HG02588 (cell line): ENCODE measurements around the gene DIAPH3.

Experiments
- ATAC-seq: cut with Tn5 transposase; IDR thresholded peaks from one replicate; pipeline ENCODE4 v1.9.1; 2021; ENCODE audit warnings: mild to moderate bottlenecking, moderate library complexity; ENCODE audit not compliant: unreplicated experiment

The DIAPH3 gene

GRCh38 chr13:60028021-60028420 lies 135.7 kb downstream of the DIAPH3 start:
- no peak for ATAC-seq

DNA sequence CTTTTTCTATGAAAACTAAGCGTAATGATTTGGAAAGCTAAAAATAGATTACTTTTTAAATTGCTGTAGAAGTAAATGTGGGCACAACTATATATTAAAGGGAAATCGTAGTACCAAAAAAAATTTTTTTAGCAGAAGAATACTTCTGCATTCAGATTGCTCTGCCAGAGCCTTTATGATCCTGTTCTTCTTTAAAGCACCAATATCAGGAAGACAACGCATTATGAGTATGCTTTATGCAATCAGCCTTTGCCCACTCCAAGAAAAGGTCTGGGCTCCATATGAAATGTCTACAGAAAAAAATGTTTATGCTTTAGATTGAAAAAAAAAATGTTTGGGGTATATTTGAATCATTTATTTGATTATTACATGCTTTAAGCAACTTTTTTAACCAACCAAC lies 137.4 kb downstream of the DIAPH3 start:
- ATAC-seq: no peak

- ATAC-seq: no peak
These were observed 143.4 kb downstream of the DIAPH3 start for GRCh38 chr13:60020288-60020687.

GRCh38 chr13:60019119-60019993 lies 144.4 kb downstream of the DIAPH3 start:
- peak; percentile 83 for ATAC-seq

DNA sequence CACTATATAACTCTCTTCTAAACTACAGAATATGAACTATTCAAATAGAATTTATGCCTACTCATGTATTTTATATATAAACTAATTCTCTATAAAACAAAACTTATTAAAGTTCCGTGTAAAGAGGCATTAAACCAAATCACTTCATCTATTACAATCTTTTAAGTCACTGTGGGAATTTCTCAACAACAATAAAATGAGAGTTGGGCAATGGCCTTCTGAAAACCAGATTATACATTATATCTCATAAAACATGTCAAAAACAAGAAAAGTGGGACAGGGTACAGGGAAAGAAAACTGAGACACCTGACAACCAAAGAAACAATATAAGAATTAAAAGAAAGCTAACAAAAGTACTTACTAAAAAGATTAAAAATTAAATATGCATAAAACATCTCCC lies 145.2 kb downstream of the DIAPH3 start:
- ATAC-seq: no peak

DNA sequence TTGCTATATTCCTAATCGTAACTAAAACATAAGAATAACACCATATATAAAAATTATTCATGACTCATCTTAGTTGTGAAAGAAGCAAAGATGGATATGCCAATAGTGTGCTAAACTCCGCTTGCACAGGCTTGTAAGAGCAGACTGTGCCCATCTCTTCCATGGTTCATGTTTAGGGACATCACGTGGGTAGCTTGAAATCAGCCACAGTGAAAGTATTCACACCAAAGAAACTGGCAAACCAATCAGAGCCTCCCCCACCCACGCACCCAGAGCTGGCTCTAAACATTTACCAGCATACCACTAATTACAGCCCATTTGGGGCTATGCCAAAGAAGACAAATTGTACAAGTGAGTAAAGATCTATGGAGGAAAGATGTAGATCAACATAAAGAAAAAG lies 147.5 kb downstream of the DIAPH3 start:
- ATAC-seq: no peak

DNA sequence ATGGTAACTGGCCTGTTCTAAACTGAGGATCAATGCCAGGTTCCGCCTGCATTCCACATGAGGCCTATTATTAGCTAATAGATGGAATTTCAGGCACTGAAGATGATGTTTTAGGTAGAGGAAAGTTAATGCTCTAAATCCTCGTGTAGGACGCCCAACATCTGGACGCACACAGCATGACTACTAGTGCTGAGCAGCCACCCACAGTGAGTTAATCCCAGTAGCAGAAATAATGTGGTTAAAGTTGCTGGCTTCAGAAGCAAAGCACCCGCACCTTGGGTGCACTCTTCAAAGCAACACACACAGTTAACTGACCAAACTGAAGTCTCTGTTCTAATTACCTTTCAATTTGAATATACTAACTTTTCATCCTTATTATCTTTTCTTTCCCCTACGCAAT lies 150.6 kb downstream of the DIAPH3 start:
- ATAC-seq: no peak

- no peak for ATAC-seq
These were observed 151.2 kb downstream of the DIAPH3 start for GRCh38 chr13:60012488-60012887.

DNA sequence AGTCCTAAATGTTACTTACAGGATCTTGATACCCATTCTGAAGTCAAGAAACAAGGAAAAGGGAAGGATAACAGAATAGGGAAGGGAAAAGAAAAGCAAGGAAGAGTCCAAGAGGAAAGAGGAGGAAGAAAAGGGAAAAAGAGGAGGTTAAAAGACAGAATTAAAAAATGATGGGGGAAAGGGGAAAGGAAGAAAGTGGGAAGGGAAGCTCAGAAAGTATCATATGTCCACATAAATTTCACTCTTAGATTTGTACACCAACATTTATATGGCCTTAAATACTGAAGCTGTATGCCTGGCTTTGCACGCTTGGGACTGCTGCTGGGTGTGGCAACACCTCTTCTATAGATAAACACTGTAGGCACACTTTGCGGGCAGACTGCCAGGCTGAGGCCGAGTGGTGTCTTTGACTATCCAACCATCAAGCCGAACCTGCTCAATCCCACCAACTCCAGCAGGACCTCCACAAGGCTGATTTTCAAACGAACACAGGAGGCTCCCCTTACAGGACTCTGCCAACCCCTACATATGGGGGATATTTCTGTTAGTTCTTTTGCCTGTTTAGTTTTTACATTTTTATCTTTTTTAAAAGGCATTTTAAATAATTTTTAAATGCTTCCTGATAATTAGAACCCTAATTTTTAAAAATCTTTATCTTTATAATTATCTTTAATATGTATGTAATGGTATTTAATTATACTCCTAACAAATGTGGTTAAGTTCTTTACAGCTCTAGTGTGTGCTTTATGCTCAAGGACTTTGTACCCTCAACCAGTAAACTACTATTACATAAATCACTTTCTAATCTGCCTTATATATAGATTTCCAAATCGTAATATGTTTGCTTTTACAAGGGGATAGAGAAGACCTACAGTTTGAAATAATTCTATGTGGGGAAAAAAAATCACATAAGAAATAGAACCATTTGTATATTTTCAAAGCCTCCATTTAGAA lies 154.2 kb downstream of the DIAPH3 start:
- ATAC-seq: no peak

- ATAC-seq: no peak
These were observed 161.8 kb downstream of the DIAPH3 start for GRCh38 chr13:60001889-60002288.

DNA sequence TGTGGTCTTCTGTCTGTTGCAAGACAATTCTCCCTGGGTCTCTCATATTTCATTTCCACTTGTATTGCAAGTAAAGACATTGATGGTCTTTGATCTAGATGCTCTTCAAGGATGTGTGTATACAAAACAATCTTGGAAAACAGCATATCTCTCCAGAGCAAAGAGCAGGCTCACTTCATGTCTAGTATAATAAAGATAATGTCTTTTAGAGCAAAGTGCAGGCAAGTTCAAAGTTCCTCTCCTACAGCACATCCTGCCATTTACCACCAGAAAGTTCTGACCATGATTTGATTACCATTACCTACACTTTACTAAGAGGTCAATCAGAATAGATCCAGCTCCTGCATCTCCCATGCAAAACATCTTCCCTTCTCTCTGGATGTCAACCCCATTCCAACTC lies 162.8 kb downstream of the DIAPH3 start:
- ATAC-seq: no peak

DNA sequence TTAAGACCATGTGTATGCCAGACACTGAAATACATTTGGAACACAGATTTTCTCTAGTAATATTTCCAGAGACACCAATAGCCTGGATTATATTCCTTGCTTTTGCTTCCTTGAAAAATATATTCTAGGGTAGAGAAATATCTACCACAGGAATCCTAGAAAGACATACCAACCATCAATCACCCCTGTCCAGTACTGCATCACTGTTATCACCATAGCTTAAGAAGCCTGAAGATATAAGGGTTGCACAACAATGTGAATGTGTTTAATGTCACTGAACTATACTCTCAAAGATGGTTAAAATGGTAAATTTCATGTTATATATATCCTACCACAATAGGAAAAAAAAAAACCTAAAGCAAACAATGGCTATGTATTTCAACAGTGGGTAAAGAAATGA lies 163.6 kb downstream of the DIAPH3 start:
- no peak for ATAC-seq

DNA sequence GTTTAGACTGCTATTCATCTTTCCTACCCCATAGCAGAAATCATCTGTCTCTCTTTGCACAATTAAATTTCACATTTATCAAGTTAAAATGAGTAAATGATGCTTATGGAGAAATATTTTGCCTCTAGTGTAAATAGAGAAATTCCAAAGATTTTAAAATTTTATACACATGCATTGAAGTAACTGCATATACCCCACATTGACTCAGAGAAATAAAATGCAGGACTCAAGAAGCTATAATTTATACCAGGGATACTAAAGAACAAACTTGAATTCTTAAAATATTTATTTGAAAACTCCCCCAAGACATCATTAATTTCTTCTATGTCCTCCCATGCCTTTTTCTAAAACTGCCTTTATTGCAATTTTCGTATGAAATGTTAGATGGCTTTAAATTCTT lies 165.8 kb downstream of the DIAPH3 start:
- no peak for ATAC-seq

GRCh38 chr13:59996461-59996980 lies 167.2 kb downstream of the DIAPH3 start:
- ATAC-seq: no peak

GRCh38 chr13:59991395-59991794 lies 172.3 kb downstream of the DIAPH3 start:
- no peak for ATAC-seq

DNA sequence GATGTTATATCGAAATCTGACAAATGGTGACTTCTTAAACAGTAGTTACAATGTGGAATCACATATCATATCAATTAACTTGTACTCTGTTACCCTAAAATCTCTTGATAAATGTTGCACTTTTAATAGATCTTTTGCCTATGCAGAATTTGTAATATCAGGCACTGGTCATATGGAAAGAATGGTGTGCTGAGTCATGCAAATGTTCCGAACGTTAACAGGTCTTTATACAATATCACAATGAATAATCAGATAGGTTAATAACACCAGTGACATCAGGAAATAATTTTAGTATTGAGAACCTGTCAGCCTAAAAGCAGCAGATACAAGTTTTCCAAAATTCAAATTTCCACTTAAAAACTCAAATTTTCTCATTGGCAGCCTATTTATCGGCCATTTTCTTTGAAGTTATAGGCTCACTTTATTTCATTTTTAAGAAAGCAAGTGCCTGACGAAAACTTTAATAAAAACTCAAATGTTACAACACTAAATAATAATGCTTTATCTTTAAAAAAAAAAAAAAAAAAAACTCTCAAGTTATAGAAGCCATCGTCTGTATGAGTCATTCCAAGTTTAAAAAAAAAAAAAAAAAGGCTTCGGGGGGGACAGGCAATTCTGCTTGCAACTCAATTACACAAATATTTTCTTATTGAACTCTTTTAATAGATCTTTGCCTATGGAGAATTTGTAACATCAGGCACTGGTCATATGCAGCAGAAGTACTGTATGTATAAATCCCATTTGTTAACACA lies 180.9 kb downstream of the DIAPH3 start:
- ATAC-seq: no peak

GRCh38 chr13:59979589-59979988 lies 184.1 kb downstream of the DIAPH3 start:
- no peak for ATAC-seq

DNA sequence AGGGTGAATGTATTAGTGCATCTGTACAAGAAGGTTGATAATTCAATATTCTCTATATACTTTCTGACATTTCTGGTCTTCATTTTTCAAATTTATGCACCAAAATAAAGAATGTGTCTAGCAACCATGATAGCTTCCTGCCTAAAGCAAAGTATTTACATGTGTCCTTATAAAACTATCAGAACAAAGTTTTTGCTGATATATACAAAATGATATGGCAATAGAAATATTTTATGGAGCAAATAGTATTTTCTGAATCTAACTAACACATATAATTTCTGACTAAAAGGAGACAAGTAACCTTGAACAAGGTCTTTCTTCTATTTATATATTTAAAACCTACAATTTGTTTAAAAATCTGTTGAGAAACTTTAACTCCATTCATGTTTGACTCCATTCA lies 184.9 kb downstream of the DIAPH3 start:
- ATAC-seq: no peak

DNA sequence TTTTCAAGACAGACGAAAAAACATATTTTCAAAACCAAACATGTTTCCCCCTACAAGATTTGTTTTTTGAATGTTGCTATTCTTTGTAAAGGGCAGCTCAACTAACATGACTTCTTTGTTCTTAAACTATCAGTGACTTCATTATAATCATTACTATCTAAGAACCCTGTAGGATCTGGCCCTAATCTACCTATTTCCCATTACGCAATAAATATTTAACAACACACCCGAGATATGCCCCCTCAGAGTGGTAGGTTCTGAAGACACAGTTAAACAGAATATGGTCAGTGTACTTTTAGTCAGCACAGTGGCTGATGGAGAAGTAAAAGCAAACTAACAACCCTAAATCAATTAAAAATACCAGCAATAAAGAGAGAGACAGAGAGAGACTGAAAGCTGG lies 186.9 kb downstream of the DIAPH3 start:
- no peak for ATAC-seq

GRCh38 chr13:59975807-59976435 lies 187.8 kb downstream of the DIAPH3 start:
- ATAC-seq: no peak
